OCI-LY7 (cell line): ENCODE data around the gene ALPK3.

ENCODE experiments used
- EZH2phosphoT487 ChIP-seq: fragments of 200-600 bp; sonication (generic); IDR thresholded peaks from 2 replicates; pipeline ENCODE4 v1.6.1; 2018; ENCODE audit warnings: low read depth, borderline replicate concordance, mild to moderate bottlenecking, mixed run types, antibody characterized with exemption, low read length, moderate library complexity, mixed read lengths
- TF ChIP-seq, protein P1 (sequence below): fragments of 200-600 bp; sonication (generic); conservative IDR thresholded peaks from 2 replicates; pipeline ENCODE4 v1.5.1; 2014; ENCODE audit warnings: mild to moderate bottlenecking, antibody characterized with exemption, low read length, moderate library complexity, mixed read lengths

DNA sequence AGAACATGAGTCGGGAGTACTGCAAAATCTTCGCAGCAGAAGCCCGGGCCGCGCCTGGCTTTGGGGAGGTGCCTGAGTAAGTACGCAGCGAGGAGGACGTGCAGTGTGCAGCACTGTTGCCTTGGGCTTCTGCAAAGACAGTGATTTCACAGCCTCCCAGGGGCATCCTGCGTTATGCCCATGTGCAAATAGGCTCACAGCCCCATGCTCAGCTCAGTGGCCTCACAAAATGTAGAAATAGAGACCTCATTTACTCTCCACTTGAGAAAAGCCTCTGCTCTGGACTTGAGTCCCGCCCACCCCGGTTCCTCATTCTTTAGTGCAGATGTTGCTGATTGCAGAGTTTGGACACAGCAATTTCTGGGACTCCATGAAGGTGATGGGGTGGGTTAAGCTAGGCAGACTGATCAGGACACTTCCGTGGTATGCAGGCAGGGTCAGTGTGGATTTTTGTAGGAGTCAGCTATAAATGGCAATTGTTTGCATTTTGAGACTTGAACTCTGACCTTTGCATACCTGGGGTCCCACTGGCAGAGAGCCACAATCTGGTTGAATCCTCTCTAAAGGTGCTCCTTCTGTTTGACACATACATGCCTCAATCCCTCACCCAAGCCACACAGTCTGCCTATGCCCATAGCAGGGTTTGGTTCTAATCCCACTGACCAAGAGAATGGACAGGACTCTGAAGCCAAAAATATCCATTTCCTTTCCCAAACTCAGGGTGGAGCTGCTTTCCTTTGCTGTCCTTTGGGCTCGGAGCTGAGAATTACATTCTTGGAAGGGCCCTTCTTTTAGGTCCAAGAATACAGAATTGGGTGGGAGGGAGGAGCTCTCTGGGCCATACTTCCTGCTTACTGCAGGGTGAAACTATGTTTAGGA is 46.6 kb downstream of the ALPK3 start:
- TF ChIP-seq, protein P1, sequence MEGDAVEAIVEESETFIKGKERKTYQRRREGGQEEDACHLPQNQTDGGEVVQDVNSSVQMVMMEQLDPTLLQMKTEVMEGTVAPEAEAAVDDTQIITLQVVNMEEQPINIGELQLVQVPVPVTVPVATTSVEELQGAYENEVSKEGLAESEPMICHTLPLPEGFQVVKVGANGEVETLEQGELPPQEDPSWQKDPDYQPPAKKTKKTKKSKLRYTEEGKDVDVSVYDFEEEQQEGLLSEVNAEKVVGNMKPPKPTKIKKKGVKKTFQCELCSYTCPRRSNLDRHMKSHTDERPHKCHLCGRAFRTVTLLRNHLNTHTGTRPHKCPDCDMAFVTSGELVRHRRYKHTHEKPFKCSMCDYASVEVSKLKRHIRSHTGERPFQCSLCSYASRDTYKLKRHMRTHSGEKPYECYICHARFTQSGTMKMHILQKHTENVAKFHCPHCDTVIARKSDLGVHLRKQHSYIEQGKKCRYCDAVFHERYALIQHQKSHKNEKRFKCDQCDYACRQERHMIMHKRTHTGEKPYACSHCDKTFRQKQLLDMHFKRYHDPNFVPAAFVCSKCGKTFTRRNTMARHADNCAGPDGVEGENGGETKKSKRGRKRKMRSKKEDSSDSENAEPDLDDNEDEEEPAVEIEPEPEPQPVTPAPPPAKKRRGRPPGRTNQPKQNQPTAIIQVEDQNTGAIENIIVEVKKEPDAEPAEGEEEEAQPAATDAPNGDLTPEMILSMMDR: no peak
- TF ChIP-seq EZH2phosphoT487: no peak
